Gastroesophageal sphincter (tissue), 4 donors: ENCODE measurements around the gene PEPD. TPM values are rescaled to one million over a fixed set of nuclear protein-coding genes. Genes with fewer than 3 reads are reported as not detected.

Experiments
- ATAC-seq: fragments of 150-250 bp; one replicate; pipeline ENCODE4 v1.9.1; 2016; ENCODE audit warnings: mild to moderate bottlenecking, moderate library complexity
- H3K27ac ChIP-seq, 4 donors: fragments of 200-600 bp; sonication (generic) in 3 of 4; 1 replicate in 3 of 4; 2 replicates in 1 of 4; pipeline ENCODE4 v1.5.1; 2016 to 2019
- H3K27me3 ChIP-seq: fragments of 200-600 bp; sonication (generic); one replicate; pipeline ENCODE4 v1.5.1; 2019
- H3K36me3 ChIP-seq, 2 donors: fragments of 200-600 bp; sonication (generic); one replicate each; pipeline ENCODE4 v1.5.1; 2019; ENCODE audit warnings: control low read depth in 1 of 2
- H3K4me1 ChIP-seq, 3 donors: fragments of 200-600 bp; sonication (generic); 1 replicate in 2 of 3; 2 replicates in 1 of 3; pipeline ENCODE4 v1.5.1; 2016 to 2019; ENCODE audit warnings: control low read depth in 2 of 3
- H3K4me3 ChIP-seq, 2 donors: fragments of 200-600 bp; sonication (generic); one replicate each; pipeline ENCODE4 v1.5.1; 2019; ENCODE audit warnings: mild to moderate bottlenecking in 1 of 2, moderate library complexity in 1 of 2
- H3K9me3 ChIP-seq, 3 donors: fragments of 200-600 bp; sonication (generic); one replicate each; pipeline ENCODE4 v1.5.1; 2017 to 2019; ENCODE audit warnings: control low read depth in 2 of 3
- CTCF ChIP-seq, 4 experiments: fragments of 200-600 bp in 2 of 4; fragments of 450-650 bp in 2 of 4; sonication (generic) in 1 of 4; IDR thresholded peaks; one replicate each; pipeline ENCODE4 v1.5.1; 2017 to 2019; ENCODE audit warnings: antibody characterized with exemption in 4 of 4, mild to moderate bottlenecking in 2 of 4, moderate library complexity in 2 of 4
- EP300 ChIP-seq: sonication (generic); formaldehyde crosslinking; IDR thresholded peaks from one replicate; pipeline ENCODE4 v1.6.1; 2017; ENCODE audit warnings: antibody characterized with exemption, mild to moderate bottlenecking
- POLR2A ChIP-seq, 2 donors: fragments of 450-650 bp; IDR thresholded peaks; one replicate each; pipeline ENCODE4 v1.6.1; 2017; ENCODE audit warnings: antibody characterized with exemption in 2 of 2, mild to moderate bottlenecking in 2 of 2, moderate library complexity in 1 of 2
- POLR2AphosphoS5 ChIP-seq: sonication (generic); formaldehyde crosslinking; IDR thresholded peaks from one replicate; pipeline ENCODE4 v1.6.1; 2017; ENCODE audit warnings: antibody characterized with exemption
- WGBS, 2 donors: methylation state at CpG; one replicate each; pipeline ENCODE4 v1.1.5; 2018; ENCODE audit warnings: low coverage in 1 of 2; 5-methylcytosine and 5-hydroxymethylcytosine counted together
- total RNA-seq, 4 donors: library from RNA; depleted of rRNA; stranded (reverse); fragments of >200 nt; gene quantifications; one replicate each; pipeline ENCODE4 v1.1.0, GENCODE V29; 2016

The PEPD gene
- total RNA-seq, 4 donors from 2014 or later, result 61.3 to 77.7 (median 69.6) TPM

- TF ChIP-seq POLR2AphosphoS5 (no peak), EP300 (no peak), CTCF (IDR thresholded peaks at IDR 0.05) (no peak), POLR2A (IDR thresholded peaks at IDR 0.05) (no peak)
- Histone ChIP-seq H3K9me3 (peaks cover 0 to 4% (median 0%) of the 10 kb centered on the region in 3 donors), H3K4me3 (no peak overlapping the region), H3K27ac (no peak overlapping the region), H3K4me1 (no peaks in the 10 kb centered on the region), H3K27me3 (no peaks in the 10 kb centered on the region), H3K36me3 (peaks cover 0 to 77% of the 10 kb centered on the region in 2 donors)
- ATAC-seq, result no peak
- 60% methylated on average over 1 of the region's 8 CpGs; no CpG with 5 or more reads in 1 of the 2 donors for WGBS, 2 donors
Observed at GRCh38 chr19:33488826-33489225, 32.8 kb downstream of the PEPD start.

- H3K9me3 ChIP-seq, result peaks cover 0 to 11% (median 0%) of the 10 kb centered on the region in 3 donors
- no peak overlapping the region for H3K4me3 ChIP-seq
- TF ChIP-seq POLR2A (IDR thresholded peaks at IDR 0.05) (no peak), EP300 (no peak), POLR2AphosphoS5 (no peak)
- H3K4me1 ChIP-seq, result no peaks in the 10 kb centered on the region
- peaks cover 0 to 78% of the 10 kb centered on the region in 2 donors for H3K36me3 ChIP-seq
- ATAC-seq, result no peak
- H3K27ac ChIP-seq, result no peak overlapping the region
- 70% methylated on average over 2 of the region's 16 CpGs; no CpG with 5 or more reads in 1 of the 2 donors for WGBS, 2 donors
- H3K27me3 ChIP-seq, result no peaks in the 10 kb centered on the region
Observed at GRCh38 chr19:33487901-33488800, 33.4 kb downstream of the PEPD start.

- H3K36me3 ChIP-seq, result peaks cover 0 to 71% of the 10 kb centered on the region in 2 donors
- no peak for TF ChIP-seq CTCF (IDR thresholded peaks at IDR 0.05)
- no peak for TF ChIP-seq POLR2AphosphoS5
- TF ChIP-seq POLR2A (IDR thresholded peaks at IDR 0.05), result no peak
- TF ChIP-seq EP300, result no peak
- WGBS, 2 donors, result 61% methylated on average over 4 to 14 of the region's 23 CpGs
- peaks cover 0 to 20% (median 0%) of the 10 kb centered on the region in 3 donors for H3K9me3 ChIP-seq
- ATAC-seq, result no peak
- H3K4me1 ChIP-seq, result no peaks in the 10 kb centered on the region
- no peak overlapping the region for H3K27ac ChIP-seq
- no peak overlapping the region for H3K4me3 ChIP-seq
- H3K27me3 ChIP-seq, result no peaks in the 10 kb centered on the region
Observed at GRCh38 chr19:33486936-33487811, 34.4 kb downstream of the PEPD start.

GRCh38 chr19:33486407-33486806 is 35.2 kb downstream of the PEPD start:
- Histone ChIP-seq H3K4me3 (no peak overlapping the region), H3K27me3 (no peaks in the 10 kb centered on the region), H3K4me1 (no peaks in the 10 kb centered on the region), H3K9me3 (peaks cover 0 to 20% (median 0%) of the 10 kb centered on the region in 3 donors), H3K36me3 (peaks cover 0 to 72% of the 10 kb centered on the region in 2 donors), H3K27ac (no peak overlapping the region)
- no CpG with 5 or more reads among the region's 8 CpGs for WGBS, 2 donors
- TF ChIP-seq CTCF (IDR thresholded peaks at IDR 0.05) (no peak), EP300 (no peak), POLR2AphosphoS5 (no peak), POLR2A (IDR thresholded peaks at IDR 0.05) (no peak)
- no peak for ATAC-seq

- H3K27ac ChIP-seq, result no peak overlapping the region
- peaks cover 0 to 25% (median 0%) of the 10 kb centered on the region in 3 donors for H3K9me3 ChIP-seq
- no peak for TF ChIP-seq EP300
- no peak for TF ChIP-seq CTCF (IDR thresholded peaks at IDR 0.05)
Observed at GRCh38 chr19:33484226-33484774, 37.3 kb downstream of the PEPD start.

More at GRCh38 chr19:33484226-33484774, 37.3 kb downstream of the PEPD start:
- H3K27me3 ChIP-seq, result no peaks in the 10 kb centered on the region
- peaks cover 0 to 84% of the 10 kb centered on the region in 2 donors for H3K36me3 ChIP-seq
- no peaks in the 10 kb centered on the region for H3K4me1 ChIP-seq
- no peak overlapping the region for H3K4me3 ChIP-seq
- WGBS, 2 donors, result 84 to 92% methylated on average over 8 of the region's 8 CpGs
- ATAC-seq, result no peak
